ENCODE data around the gene BTN3A1.

Gene BTN3A1

DNA sequence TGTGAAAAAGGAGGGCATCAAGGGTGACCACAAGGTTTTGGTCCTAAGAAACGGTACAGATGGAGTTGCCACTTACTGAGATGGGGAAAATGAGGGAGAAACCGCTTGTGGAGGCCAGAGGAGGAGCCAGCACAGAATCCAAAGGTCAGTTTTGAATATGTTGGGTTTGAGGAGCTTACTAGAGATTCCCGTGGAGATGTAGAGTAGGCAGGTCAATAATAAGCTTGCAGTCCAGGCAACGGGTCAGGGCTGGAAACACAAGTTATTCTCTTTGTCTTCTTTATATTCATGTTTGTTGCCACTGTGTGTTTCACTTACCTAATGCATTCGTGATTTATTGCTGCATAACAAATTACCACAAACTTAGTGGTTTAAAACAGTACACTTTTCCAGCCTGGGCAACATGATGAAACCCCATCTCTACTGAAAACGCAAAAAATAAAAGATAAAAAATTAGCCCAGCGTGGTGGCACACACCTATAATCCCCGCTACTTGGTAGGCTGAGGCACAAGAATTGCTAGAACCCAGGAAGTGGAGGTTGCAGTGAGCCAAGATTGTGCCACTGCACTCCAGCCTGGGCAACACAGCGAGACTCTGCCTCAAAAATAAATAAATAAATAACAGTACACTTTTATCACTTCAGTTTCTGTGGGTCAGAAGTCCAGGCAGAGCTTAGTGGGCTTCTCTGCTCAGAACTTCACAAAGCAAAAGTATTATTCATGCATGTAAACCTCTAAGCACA is 39.8 kb upstream of the BTN3A1 start:
- TF ChIP-seq, protein P1, sequence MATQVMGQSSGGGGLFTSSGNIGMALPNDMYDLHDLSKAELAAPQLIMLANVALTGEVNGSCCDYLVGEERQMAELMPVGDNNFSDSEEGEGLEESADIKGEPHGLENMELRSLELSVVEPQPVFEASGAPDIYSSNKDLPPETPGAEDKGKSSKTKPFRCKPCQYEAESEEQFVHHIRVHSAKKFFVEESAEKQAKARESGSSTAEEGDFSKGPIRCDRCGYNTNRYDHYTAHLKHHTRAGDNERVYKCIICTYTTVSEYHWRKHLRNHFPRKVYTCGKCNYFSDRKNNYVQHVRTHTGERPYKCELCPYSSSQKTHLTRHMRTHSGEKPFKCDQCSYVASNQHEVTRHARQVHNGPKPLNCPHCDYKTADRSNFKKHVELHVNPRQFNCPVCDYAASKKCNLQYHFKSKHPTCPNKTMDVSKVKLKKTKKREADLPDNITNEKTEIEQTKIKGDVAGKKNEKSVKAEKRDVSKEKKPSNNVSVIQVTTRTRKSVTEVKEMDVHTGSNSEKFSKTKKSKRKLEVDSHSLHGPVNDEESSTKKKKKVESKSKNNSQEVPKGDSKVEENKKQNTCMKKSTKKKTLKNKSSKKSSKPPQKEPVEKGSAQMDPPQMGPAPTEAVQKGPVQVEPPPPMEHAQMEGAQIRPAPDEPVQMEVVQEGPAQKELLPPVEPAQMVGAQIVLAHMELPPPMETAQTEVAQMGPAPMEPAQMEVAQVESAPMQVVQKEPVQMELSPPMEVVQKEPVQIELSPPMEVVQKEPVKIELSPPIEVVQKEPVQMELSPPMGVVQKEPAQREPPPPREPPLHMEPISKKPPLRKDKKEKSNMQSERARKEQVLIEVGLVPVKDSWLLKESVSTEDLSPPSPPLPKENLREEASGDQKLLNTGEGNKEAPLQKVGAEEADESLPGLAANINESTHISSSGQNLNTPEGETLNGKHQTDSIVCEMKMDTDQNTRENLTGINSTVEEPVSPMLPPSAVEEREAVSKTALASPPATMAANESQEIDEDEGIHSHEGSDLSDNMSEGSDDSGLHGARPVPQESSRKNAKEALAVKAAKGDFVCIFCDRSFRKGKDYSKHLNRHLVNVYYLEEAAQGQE (IDR thresholded peaks at IDR 0.05; ENCODE audit: insufficient read depth in 1 of 2, low read depth in 2 of 2, low read length in 2 of 2), result no peak
- TF ChIP-seq SIN3A (IDR thresholded peaks at IDR 0.05; ENCODE audit: borderline replicate concordance, insufficient read depth, low read length) (no peak), TAF1 (IDR thresholded peaks at IDR 0.05; ENCODE audit: borderline replicate concordance, insufficient read depth, low read length) (no peak), FOXP2 (optimal IDR thresholded peaks at IDR 0.05; ENCODE audit: borderline replicate concordance, extremely low read depth, extremely low read length, insufficient read depth) (no peak), POLR2AphosphoS5 (IDR thresholded peaks at IDR 0.05; ENCODE audit: low read depth, low read length) (no peak)

- TF ChIP-seq TAF1 (IDR thresholded peaks at IDR 0.05; ENCODE audit: borderline replicate concordance, insufficient read depth, low read length) (no peak), POLR2AphosphoS5 (IDR thresholded peaks at IDR 0.05; ENCODE audit: low read depth, low read length) (no peak)
Observed at GRCh38 chr6:26362836-26363220, 39.2 kb upstream of the BTN3A1 start.

DNA sequence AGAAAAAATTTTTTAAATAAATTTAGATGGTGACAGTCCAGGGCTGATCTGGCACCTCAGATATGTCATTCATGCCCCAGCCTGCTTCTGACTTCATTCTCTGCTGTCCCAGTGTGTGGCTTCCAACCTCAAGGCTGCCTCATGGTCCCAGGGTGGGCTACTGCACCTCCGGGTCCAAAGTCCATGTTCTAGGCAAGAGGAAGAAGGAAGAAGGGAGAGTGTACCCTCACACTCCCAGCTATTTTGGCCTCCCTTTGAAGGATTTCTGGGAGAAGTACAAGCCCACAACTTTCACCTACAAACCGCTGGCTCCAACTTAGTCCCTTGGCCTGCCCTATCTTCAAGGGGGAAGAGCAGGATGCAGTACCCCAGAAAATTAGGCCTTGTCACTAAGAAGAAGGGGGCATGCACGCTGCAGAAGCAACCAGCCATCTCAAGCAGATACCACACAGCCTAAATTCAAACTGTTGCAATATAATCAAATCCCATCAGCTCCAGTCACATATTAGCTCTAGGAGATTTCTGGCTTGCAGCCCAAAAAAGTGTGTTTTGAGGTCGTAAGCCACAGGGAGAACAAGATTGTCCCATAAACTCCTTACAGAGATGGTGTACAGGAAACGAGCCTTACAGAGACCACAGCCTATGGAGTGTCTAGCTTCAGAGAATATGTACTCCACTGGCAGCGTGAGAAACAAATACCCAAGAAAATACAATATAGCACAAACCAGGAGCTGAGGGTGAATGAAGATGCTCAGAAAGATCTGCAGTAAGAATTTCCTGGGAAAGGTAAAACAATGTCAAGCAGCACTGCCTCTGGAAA is 38.0 kb upstream of the BTN3A1 start:
- TF ChIP-seq TAF1 (IDR thresholded peaks at IDR 0.05; ENCODE audit: borderline replicate concordance, insufficient read depth, low read length) (peak; percentile 43; the same call in 1 of the 2 replicates), SIN3A (IDR thresholded peaks at IDR 0.05; ENCODE audit: borderline replicate concordance, insufficient read depth, low read length) (no peak), FOXP2 (optimal IDR thresholded peaks at IDR 0.05; ENCODE audit: borderline replicate concordance, extremely low read depth, extremely low read length, insufficient read depth) (no peak), POLR2AphosphoS5 (IDR thresholded peaks at IDR 0.05; ENCODE audit: low read depth, low read length) (no peak)

DNA sequence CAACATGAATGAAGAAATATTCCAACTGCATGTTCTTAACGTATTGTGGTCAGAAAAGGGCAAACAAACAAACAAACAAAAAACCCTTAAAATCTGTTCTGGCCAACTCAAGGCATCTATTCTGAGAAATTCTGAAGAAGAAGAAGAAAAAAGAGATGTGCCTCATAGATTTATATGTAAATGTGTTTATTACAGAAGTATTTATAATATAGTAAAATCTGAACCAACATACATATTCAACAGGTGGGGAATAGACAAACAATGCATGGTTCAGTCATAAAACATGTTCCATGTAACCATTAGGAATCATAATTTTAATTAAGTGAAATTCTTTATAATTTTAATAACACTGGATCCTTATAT is 36.5 kb upstream of the BTN3A1 start:
- TF ChIP-seq TAF1 (IDR thresholded peaks at IDR 0.05; ENCODE audit: borderline replicate concordance, insufficient read depth, low read length) (no peak), POLR2AphosphoS5 (IDR thresholded peaks at IDR 0.05; ENCODE audit: low read depth, low read length) (no peak), SIN3A (IDR thresholded peaks at IDR 0.05; ENCODE audit: borderline replicate concordance, insufficient read depth, low read length) (no peak), FOXP2 (optimal IDR thresholded peaks at IDR 0.05; ENCODE audit: borderline replicate concordance, extremely low read depth, extremely low read length, insufficient read depth) (no peak)
- TF ChIP-seq, protein P1 (IDR thresholded peaks at IDR 0.05; ENCODE audit: insufficient read depth in 1 of 2, low read depth in 2 of 2, low read length in 2 of 2), result no peak

DNA sequence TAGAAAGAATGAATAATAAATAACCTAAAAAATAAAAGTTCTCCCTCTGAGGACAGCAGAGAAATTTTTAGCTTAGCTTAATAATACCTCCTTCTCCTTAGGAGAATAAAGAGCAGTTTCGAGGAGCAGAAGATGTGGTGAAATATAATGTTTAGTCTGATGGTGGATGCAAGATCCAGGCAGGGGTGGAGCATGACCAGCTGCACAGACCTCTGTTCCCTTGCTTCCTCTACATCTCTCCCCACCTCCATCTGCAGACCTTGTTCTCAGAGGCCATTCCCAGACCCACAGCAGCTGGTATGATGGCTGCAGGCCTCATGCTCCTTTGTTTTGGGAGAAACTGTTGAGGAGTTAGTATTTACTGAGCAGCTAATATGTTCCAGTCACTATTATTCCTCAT is 35.6 kb upstream of the BTN3A1 start:
- TF ChIP-seq SIN3A (IDR thresholded peaks at IDR 0.05; ENCODE audit: borderline replicate concordance, insufficient read depth, low read length) (no peak), FOXP2 (optimal IDR thresholded peaks at IDR 0.05; ENCODE audit: borderline replicate concordance, extremely low read depth, extremely low read length, insufficient read depth) (no peak), POLR2AphosphoS5 (IDR thresholded peaks at IDR 0.05; ENCODE audit: low read depth, low read length) (no peak), TAF1 (IDR thresholded peaks at IDR 0.05; ENCODE audit: borderline replicate concordance, insufficient read depth, low read length) (no peak)
- TF ChIP-seq, protein P1 (IDR thresholded peaks at IDR 0.05; ENCODE audit: insufficient read depth in 1 of 2, low read depth in 2 of 2, low read length in 2 of 2), result no peak

GRCh38 chr6:26367114-26367513 is 35.0 kb upstream of the BTN3A1 start:
- TF ChIP-seq POLR2AphosphoS5 (IDR thresholded peaks at IDR 0.05; ENCODE audit: low read depth, low read length) (no peak), TAF1 (IDR thresholded peaks at IDR 0.05; ENCODE audit: borderline replicate concordance, insufficient read depth, low read length) (no peak), FOXP2 (optimal IDR thresholded peaks at IDR 0.05; ENCODE audit: borderline replicate concordance, extremely low read depth, extremely low read length, insufficient read depth) (no peak), SIN3A (IDR thresholded peaks at IDR 0.05; ENCODE audit: borderline replicate concordance, insufficient read depth, low read length) (no peak)
- TF ChIP-seq, protein P1 (IDR thresholded peaks at IDR 0.05; ENCODE audit: insufficient read depth in 1 of 2, low read depth in 2 of 2, low read length in 2 of 2), result no peak

Measured in PFSK-1 (cell line).